Endothelial cell of umbilical vein (primary cell): ENCODE results near the gene LRP1B. TPM values are rescaled to one million over a fixed set of nuclear protein-coding genes. Genes with fewer than 3 reads are reported as not detected.

Experiments used
- BruUV-seq: library from RNA; stranded (reverse); fragments of 400-500 nt; replicated peaks from 2 replicates; lab custom pipeline; 2021; lab: Mats Ljungman, UMichigan
- CTCF ChIA-PET: fragments of 300-600, 350-600 bp; sonication (Branson Sonifier 250); formaldehyde crosslinking; loops from one replicate; lab custom pipeline; 2021; ENCODE audit warnings: antibody characterized with exemption, inconsistent platforms; lab: Charles Lee
- POLR2A ChIA-PET: fragments of 300-600, 350-600 bp; sonication (Branson Sonifier 250); formaldehyde crosslinking; loops from one replicate; lab custom pipeline; 2021; ENCODE audit warnings: antibody characterized with exemption, inconsistent platforms; lab: Charles Lee
- DNase-seq: peaks from one replicate; pipeline ENCODE4 v3.0.0-alpha.2; 2011; ENCODE audit warnings: low read depth, low spot score
- FAIRE-seq: peaks from 2 replicates; lab custom pipeline; 2011; peaks lifted over from hg19 to GRCh38; lab: Jason Lieb, UNC
- H2AFZ ChIP-seq: 2 replicates; pipeline ENCODE4 v1.6.0; 2012; ENCODE audit warnings: low read depth, low read length, control low read depth, inconsistent platforms
- H3K27ac ChIP-seq: 2 replicates; pipeline ENCODE4 v1.5.1; 2011; ENCODE audit warnings: low read depth, mild to moderate bottlenecking, control low read depth, low read length, moderate library complexity; ENCODE audit not compliant: insufficient read depth
- H3K27me3 ChIP-seq, 2 experiments: 2 replicates each; pipeline versions ENCODE4 v1.6.0 to v1.6.1; 2011; ENCODE audit warnings: low read length in 2 of 2, mixed read lengths in 1 of 2; ENCODE audit not compliant: control insufficient read depth in 2 of 2, insufficient read depth in 2 of 2
- H3K36me3 ChIP-seq, 2 experiments: 2 replicates in 1 of 2; 3 replicates in 1 of 2; pipeline ENCODE4 v1.5.1; 2011; ENCODE audit warnings: low read length in 2 of 2, mild to moderate bottlenecking in 1 of 2, moderate library complexity in 1 of 2; ENCODE audit not compliant: control insufficient read depth in 2 of 2, insufficient read depth in 2 of 2; ENCODE audit errors: extremely low read depth in 1 of 2
- H3K4me1 ChIP-seq: 3 replicates; pipeline ENCODE4 v1.5.1; 2011; ENCODE audit warnings: mild to moderate bottlenecking, low read length; ENCODE audit not compliant: control insufficient read depth, insufficient read depth; ENCODE audit errors: extremely low read depth
- H3K4me2 ChIP-seq: 2 replicates; pipeline ENCODE4 v1.6.1; 2011; ENCODE audit warnings: low read length, control low read depth, mixed read lengths; ENCODE audit not compliant: insufficient read depth
- H3K4me3 ChIP-seq, 3 experiments: fragments of 200-600 bp in 1 of 3; sonication (generic), shearing (Covaris generic) in 1 of 3; replicated peaks in 1 of 3; 2 replicates each; pipeline ENCODE4 v1.5.1; 2011 to 2016; ENCODE audit warnings: control low read depth in 3 of 3, low read length in 3 of 3, mild to moderate bottlenecking in 2 of 3, inconsistent platforms in 1 of 3, low read depth in 1 of 3, moderate library complexity in 1 of 3; ENCODE audit not compliant: insufficient read depth in 1 of 3
- H3K79me2 ChIP-seq: 2 replicates; pipeline ENCODE4 v1.6.0; 2012; ENCODE audit warnings: low read length, inconsistent platforms; ENCODE audit not compliant: control insufficient read depth, insufficient read depth
- H3K9ac ChIP-seq: replicated peaks from 2 replicates; pipeline ENCODE3; 2011; ENCODE audit warnings: low read length, control low read depth; ENCODE audit not compliant: insufficient read depth; ENCODE audit errors: extremely low read depth
- H3K9me1 ChIP-seq: replicated peaks from 3 replicates; pipeline ENCODE4 v1.6.0; 2011; ENCODE audit warnings: mild to moderate bottlenecking, low read length; ENCODE audit not compliant: control insufficient read depth, insufficient read depth; ENCODE audit errors: extremely low read depth
- H3K9me3 ChIP-seq: replicated peaks from 2 replicates; pipeline ENCODE4 v1.5.1; 2012; ENCODE audit warnings: low read length, inconsistent platforms; ENCODE audit not compliant: control insufficient read depth, insufficient read depth
- H4K20me1 ChIP-seq: replicated peaks from 2 replicates; pipeline ENCODE3; 2011; ENCODE audit warnings: mild to moderate bottlenecking, low read length; ENCODE audit not compliant: control insufficient read depth, insufficient read depth; ENCODE audit errors: extremely low read depth
- CTCF ChIP-seq, 2 donors: IDR thresholded peaks; 1 replicate in 1 of 2; 2 replicates in 1 of 2; pipeline ENCODE4 v1.5.1; 2011; ENCODE audit warnings: low read length in 2 of 2, mild to moderate bottlenecking in 2 of 2, moderate library complexity in 2 of 2, control low read depth in 1 of 2, inconsistent platforms in 1 of 2, low read depth in 1 of 2; ENCODE audit not compliant: insufficient read depth in 1 of 2; ENCODE audit errors: extremely low read depth in 1 of 2
- EZH2 ChIP-seq: IDR thresholded peaks from 2 replicates; pipeline ENCODE4 v1.6.1; 2012; ENCODE audit warnings: borderline replicate concordance, low read depth, mild to moderate bottlenecking, moderate library complexity, low read length, inconsistent platforms; ENCODE audit not compliant: severe bottlenecking
- FOS ChIP-seq: IDR thresholded peaks from 2 replicates; pipeline ENCODE4 v1.6.1; 2011; ENCODE audit warnings: mild to moderate bottlenecking, low read length, moderate library complexity, borderline replicate concordance; ENCODE audit not compliant: insufficient read depth
- GATA2 ChIP-seq: IDR thresholded peaks from 2 replicates; pipeline ENCODE4 v1.7.0; 2011; ENCODE audit warnings: low read depth, mild to moderate bottlenecking, moderate library complexity, mixed read lengths, low read length; ENCODE audit not compliant: insufficient read length, insufficient read depth
- JUN ChIP-seq: IDR thresholded peaks from 2 replicates; pipeline ENCODE4 v1.6.1; 2011; ENCODE audit warnings: borderline replicate concordance, low read depth; ENCODE audit not compliant: insufficient read length, insufficient read depth
- MAX ChIP-seq: IDR thresholded peaks from 2 replicates; pipeline ENCODE4 v1.6.1; 2011; ENCODE audit not compliant: insufficient read depth, insufficient read length
- MYC ChIP-seq: IDR thresholded peaks from one replicate; pipeline ENCODE4 v1.6.1; 2011; ENCODE audit warnings: mild to moderate bottlenecking, low read depth, low read length
- POLR2A ChIP-seq: IDR thresholded peaks from 2 replicates; pipeline ENCODE4 v1.6.1; 2012; ENCODE audit warnings: low read depth, mild to moderate bottlenecking, control low read depth, low read length
- POLR2AphosphoS5 ChIP-seq: IDR thresholded peaks from 2 replicates; pipeline ENCODE4 v1.6.1; 2012; ENCODE audit warnings: low read depth, mild to moderate bottlenecking, control low read depth, low read length, moderate library complexity; ENCODE audit not compliant: insufficient read depth
- dilution Hi-C: fragments of 300-500 bp; cut with MboI; formaldehyde crosslinking; loops from one replicate; pipeline ENCODE4 v1.15.0; 2019; ENCODE audit warnings: low sequenced_read_pairs; ENCODE audit not compliant: extremely low pct_ligation_motif_present
- intact Hi-C: fragments of 100-400 bp; cut with micrococcal nuclease; formaldehyde crosslinking; loops from one replicate; pipeline ENCODE4 v1.10.0; 2022
- polyA plus RNA-seq, 4 experiments: library from polyadenylated mRNA; depleted of rRNA in 3 of 4; stranded (reverse) in 3 of 4; unstranded in 1 of 4; fragments of >200 nt; gene quantifications; 2 replicates each; pipeline versions ENCODE4 v1.2.1 to v1.2.3, GENCODE V29; 2011 to 2012; ENCODE audit warnings: missing spikeins in 1 of 4
- total RNA-seq: library from RNA; stranded (reverse); gene quantifications from 2 replicates; pipeline ENCODE4 v1.2.3, GENCODE V29; 2021

LRP1B gene
- total and polyA plus RNA-seq, 2 donors (not counting 3 experiments of a cell fraction or from before 2014, with no cell fraction given): 0.03 to 0.07 TPM

GRCh38 chr2:141888987-141889555 lies 241.7 kb downstream of the LRP1B start:
- intact Hi-C loops: no loop called here
- no TSS peak for BruUV-seq
- FAIRE-seq (no peak), DNase-seq (no peak)
- Histone ChIP-seq H3K4me2 (no peak overlapping the region), H2AFZ (no peak overlapping the region), H3K27ac (no peak overlapping the region), H4K20me1 (no peaks in the 10 kb centered on the region), H3K4me3 (no peak overlapping the region), H3K36me3 (no peaks in the 10 kb centered on the region), H3K9me1 (no peaks in the 10 kb centered on the region), H3K27me3 (no peaks in the 10 kb centered on the region), H3K9ac (no peak overlapping the region), H3K79me2 (no peaks in the 10 kb centered on the region), H3K9me3 (no peaks in the 10 kb centered on the region), H3K4me1 (no peaks in the 10 kb centered on the region)
- dilution Hi-C loops: no loop called here
- no peak for TF ChIP-seq FOS
- TF ChIP-seq JUN: no peak
- no peak for TF ChIP-seq MYC
- no peak for TF ChIP-seq MAX
- no peak for TF ChIP-seq CTCF (IDR thresholded peaks at IDR 0.05; ENCODE audit: extremely low read depth in 1 of 2, insufficient read depth in 1 of 2, low read depth in 1 of 2, low read length in 2 of 2)
- TF ChIP-seq GATA2: no peak
- no peak for TF ChIP-seq EZH2
- no peak for TF ChIP-seq POLR2AphosphoS5
- TF ChIP-seq POLR2A: no peak
- POLR2A ChIA-PET: no interaction called here
- CTCF ChIA-PET: no interaction called here
